GM21529 (cell line): ENCODE results near the gene PLA2G2E.

Experiments used
- ATAC-seq: cut with Tn5 transposase; IDR thresholded peaks from one replicate; pipeline ENCODE4 v1.9.1; 2021; ENCODE audit not compliant: unreplicated experiment

The PLA2G2E gene, protein sequence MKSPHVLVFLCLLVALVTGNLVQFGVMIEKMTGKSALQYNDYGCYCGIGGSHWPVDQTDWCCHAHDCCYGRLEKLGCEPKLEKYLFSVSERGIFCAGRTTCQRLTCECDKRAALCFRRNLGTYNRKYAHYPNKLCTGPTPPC

GRCh38 chr1:19923137-19923952 is at the start of gene PLA2G2E:
PLA2G2E (minus strand) TSS chr1:19923617; CDS start chr1:19923559, 58 bp downstream.
- no peak for ATAC-seq

DNA sequence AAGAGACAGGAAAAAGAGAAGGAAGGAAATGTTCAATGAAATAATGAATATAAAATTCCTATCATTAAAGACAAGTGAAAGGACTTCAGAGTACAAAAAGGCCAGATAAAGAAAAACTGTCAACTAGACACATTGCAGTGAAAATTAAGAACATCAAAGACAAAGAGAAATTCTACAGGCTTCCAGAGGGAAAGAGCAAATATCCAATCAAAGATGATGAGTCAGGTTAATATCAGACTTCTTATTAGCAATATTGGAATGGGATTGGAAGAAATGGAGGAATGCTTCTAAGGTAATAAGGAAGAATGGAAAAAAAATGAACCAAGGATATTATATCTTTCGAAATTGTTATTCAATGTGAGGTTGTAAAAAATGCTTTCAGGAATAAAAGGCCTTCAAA is 48.2 kb upstream of the PLA2G2E start:
- no peak for ATAC-seq

GRCh38 chr1:19969898-19970660 is 46.7 kb upstream of the PLA2G2E start:
- ATAC-seq = no peak

DNA sequence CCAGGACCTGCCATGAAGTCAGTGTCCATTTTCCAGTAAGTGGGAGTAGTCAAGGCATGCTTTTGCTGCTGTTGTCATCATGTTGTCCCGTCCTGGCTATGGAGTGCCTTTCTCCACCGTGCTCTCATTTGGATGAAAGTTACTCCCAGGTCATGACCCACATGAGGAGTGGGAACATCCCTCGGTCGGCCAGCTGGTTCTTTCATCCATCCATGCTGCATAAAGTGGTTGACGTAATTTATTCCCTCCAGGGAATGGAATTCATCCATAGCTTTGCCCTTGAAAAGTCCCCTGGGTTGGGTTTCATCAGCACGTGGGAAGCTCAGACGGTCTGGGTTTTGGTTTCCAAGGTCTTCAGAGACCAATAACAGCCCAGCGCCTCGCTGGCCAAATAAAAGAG is 44.4 kb upstream of the PLA2G2E start:
- no peak for ATAC-seq

DNA sequence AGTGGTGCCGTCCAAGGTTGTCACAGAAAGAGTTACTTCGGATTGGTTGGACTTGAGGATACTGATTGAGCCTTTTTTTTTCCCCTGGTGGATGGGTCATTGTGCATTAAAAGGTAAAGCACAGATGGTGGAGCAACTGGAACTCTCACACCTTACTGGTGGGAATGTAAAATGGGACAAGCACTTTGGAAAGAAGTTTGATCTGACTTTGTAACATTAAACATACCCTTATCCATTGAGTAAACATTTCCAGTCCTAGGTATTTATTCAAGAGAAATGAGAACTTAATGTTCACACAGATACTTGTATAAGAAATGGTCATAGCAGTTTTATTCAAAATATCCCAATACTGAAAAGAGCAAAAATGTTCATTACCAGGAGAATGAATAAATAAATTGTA is 41.1 kb upstream of the PLA2G2E start:
- no peak for ATAC-seq

DNA sequence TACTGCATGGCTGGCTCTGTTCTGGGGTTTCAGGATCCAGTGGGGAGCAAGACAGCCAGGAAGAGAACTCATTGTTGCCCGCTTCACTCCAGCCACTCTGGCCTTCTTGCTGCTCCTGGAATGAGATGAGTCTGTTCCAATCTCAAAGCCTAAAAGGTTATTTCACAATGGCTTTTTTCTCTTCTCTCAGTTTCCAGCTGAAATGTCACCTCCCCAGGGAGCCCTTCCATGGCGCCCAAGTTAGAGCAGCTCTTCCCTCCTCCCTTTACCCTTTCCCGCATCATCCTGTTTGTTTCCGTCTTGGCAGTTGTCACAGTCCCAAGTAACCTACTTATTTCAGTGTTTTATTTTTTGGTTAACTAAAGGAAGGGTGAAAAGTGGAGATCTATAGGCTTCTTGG is 40.2 kb upstream of the PLA2G2E start:
- no peak for ATAC-seq

DNA sequence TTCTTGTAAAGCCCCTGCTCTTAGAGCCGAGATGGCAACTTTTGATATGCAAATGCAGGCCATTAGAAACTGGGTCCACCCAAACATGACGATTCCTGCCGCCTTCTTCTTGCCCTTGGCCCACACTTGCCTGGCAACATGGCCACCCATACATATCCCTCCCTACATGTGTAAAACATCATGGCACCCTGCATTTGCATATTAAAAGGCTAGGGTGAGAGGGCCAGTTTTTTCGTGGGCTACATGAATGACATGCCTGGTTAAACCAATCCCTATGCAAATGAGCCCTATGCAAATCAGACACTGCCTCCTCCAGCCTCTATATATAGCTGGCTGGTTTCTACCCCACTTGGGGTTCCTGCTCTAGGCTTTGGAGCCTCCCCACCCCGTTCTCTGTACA is 37.2 kb upstream of the PLA2G2E start:
- ATAC-seq = no peak

- ATAC-seq = no peak
Observed at GRCh38 chr1:19957779-19958178, 34.4 kb upstream of the PLA2G2E start.

DNA sequence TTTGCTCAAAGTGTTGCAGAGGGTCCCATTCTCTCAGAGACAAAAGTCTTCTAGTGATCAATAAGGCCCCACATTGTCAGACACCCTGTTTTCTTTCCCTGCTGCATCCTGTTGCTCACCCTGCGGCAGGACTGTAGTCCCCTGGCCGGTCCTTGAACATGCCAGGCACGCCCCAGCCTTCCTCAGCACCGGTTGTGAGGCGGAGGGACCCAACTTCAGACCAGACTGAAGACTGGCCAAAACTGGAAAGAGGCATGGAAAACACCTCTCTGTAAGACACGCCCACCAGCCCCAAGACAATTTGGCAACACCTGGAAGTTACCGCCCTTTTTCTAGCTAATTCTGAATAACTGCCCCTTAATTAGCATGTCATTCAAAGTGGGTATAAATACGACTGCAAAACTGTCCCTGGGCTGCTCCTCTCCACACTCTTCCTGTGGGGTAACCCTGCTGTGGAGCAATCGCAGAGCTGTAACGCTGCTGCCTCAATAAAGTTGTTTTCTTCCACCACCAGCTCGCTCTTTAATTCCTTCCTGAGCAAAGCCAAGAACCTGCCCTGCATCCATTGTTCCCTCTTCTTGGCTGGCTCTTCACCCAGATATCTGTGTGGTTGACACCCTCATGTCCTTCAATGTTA is 32.2 kb upstream of the PLA2G2E start:
- ATAC-seq = no peak

DNA sequence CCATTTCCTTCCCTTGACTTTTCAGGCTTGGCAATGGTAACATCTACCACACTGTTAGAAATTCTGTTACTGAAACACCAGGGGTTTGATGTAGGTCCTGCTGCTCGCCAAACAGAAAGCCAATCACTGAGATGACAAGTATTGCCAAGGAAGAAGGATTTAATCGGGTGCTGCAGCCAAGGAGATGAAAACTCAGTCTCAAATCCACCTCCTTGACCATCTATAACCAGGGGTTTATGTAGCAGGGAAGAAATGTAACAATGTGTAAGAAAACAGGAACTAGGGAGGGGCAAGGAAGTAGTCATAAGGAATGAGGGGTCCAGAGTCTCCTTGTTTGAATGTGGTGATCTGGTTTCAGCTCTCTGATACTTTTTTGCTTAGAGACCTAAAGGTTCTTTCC is 30.6 kb upstream of the PLA2G2E start:
- no peak for ATAC-seq

GRCh38 chr1:19949016-19949415 is 25.6 kb upstream of the PLA2G2E start:
- no peak for ATAC-seq

DNA sequence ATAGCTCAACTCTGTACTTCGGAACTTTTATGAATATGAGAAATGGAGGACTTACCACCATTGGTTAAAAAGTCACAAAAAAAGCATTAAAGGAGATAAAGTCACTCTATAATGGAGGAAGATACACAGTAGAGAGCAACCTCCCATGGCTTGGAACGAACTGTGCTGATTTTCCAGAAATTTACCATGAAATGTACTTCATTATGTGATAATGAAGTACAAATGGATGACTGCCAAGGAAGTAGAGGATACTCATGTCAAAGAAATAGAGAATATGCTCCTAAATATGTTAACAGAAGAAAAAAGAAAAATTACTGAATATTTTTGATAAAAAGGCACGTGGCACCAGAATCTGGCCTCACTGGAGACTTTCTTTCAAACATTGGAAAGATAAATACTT is 23.6 kb upstream of the PLA2G2E start:
- ATAC-seq = no peak

DNA sequence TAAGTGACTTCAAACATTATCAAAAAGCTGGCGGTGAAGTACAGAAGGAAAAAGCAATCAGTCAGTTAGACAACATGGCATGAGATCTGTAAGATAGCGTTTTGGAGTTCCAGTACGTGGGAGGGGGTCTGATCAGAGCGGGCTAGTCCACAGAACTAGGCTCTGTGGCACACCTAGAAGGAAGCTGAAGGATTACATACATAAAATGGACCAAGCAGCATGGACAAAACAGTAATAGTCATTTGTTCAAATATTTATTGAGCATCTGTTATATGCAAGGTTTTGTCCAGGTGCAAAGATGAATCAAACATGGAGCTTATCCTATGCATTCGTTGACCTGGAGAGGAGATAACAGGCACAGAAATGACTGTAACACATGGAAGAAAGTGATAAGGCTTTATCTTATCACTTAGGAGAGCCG is 22.9 kb upstream of the PLA2G2E start:
- no peak for ATAC-seq

DNA sequence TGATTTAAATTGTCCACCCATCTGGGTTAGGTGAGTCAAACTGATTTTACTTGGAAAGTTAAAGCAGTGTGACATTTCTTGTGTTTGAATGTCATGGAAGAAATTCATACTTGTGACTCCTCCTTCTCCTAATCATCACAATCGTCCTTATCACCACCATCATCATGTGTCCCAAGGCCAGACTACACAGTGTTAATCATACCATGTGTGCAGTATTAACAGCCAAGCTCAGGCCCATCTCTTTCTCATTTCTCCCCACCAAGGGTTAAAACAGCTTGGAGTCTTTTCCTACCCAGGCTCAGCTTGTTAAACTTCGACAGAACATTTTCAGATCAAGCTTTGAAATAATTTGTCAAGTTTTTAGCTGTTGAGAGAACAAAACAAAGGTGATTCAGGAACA is 22.5 kb upstream of the PLA2G2E start:
- ATAC-seq = no peak

GRCh38 chr1:19942657-19943056 is 19.2 kb upstream of the PLA2G2E start:
- ATAC-seq = no peak

DNA sequence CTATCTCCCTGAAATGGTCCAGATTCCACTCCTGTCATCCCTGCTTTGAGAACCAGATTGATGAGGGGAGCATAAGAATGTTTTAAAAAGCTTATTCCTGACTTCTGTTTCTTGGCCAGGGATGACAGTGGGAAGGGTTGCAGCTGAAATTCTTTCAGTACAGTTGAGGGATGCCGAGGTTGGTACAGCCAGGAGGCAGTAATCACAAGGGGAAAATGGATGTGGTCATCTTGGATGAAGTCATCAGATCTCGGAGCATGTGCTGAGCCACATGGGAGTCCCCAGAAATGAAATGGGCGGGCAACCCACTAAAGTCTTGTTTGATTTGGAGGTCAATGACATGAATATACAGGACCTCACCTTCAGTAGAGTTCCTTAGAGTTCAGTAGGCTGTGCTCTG is 18.7 kb upstream of the PLA2G2E start:
- ATAC-seq = no peak

GRCh38 chr1:19941206-19941568 is 17.8 kb upstream of the PLA2G2E start:
- no peak for ATAC-seq

DNA sequence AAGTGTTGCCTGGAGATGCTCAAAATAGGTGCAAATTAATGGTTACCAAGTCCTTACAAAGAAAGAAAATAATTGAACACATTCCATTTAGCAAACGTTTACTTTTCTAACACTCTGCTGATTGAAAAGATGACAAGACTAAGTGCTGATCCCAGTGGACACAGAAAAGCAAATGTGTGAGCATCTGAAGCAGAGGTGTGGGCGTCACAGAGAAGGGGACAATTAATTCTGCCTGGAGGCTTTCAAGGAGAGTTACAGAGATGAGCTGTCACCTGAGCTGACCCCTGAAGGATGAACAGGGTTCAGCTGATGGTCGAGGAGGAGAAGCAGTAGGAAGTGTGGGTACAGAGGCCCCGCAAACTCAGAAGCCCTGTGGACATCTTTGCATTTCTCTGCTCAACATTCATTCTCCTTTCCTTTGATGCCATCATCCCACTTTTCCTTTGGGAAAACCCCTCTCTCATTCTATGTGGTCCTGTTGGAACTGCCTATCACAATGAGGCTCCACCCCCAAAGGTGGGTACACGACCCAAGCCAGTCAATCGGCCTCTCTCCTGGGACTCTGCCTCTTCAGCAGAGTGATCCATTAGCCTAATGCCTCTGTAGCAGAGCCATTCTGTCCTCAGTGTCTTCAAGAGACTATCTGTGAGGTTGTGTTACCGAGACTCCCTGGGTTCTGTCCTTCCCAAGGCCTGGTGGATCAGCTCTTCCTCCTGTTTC is 17.2 kb upstream of the PLA2G2E start:
- ATAC-seq = no peak

- no peak for ATAC-seq
Observed at GRCh38 chr1:19938472-19938871, 15.1 kb upstream of the PLA2G2E start.

GRCh38 chr1:19936061-19936750 is 12.8 kb upstream of the PLA2G2E start:
- no peak for ATAC-seq
